ENCODE results near the gene SLC8A2. TPM values are rescaled to one million over a fixed set of nuclear protein-coding genes. Genes with fewer than 3 reads are reported as not detected.

The SLC8A2 gene
- total and polyA plus RNA-seq, 2 experiments from 2014 or later: 0.99 to 3.7 TPM

DNA sequence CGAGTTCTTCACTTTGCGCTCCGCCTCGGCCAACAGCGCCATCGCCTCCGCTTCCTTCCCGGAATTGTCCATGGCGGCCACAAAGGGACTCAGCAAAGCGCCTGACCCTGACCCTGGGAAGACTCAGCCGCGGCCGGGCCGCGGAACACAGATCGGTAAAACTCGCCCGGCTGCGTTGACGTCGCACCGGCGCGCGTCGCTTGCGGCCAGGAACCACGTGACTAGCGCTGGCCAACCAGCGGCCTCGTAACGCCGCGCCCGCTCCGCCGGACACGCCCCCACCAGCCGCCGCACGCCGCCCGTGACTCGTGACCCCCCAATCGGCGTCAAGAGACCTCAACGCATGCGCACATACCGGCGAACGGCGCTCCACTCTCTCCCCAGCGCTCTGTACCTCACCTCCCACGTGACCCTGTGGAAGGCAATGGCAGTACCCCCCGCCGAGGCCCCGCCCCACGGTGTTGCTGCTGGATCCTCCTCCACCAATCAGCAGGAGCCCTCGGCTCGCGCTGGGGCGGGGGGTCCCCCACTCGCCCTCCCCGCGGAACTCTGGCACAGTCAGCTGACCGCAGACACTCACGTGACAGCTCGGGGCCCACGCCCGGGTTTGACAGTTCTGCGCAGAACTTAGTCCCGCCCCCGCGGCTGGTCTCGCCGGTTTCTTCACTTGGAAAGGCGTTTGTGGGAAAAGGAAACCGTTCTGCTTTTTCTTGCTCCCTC is 43.3 kb upstream of the SLC8A2 start, which contains the start of gene NAPA:
Gene NAPA, minus strand, starts transcription at position 195 of the 720 bp plus-strand sequence. Its CDS starts 123 bp downstream, at position 72.
- no peaks in the 10 kb centered on the region for H3K27me3 ChIP-seq
- H3K4me3 ChIP-seq: peak within 1 kb of the TSS; percentile 73
- H3K4me1 ChIP-seq (ENCODE audit: low read depth): no peaks in the 10 kb centered on the region
- DNase-seq (ENCODE audit: low read depth in 1 of 2, low spot score in 1 of 2): peak; percentile 100
- no peaks in the 10 kb centered on the region for H3K9me3 ChIP-seq (ENCODE audit: low read depth)
- TF ChIP-seq, protein P1, sequence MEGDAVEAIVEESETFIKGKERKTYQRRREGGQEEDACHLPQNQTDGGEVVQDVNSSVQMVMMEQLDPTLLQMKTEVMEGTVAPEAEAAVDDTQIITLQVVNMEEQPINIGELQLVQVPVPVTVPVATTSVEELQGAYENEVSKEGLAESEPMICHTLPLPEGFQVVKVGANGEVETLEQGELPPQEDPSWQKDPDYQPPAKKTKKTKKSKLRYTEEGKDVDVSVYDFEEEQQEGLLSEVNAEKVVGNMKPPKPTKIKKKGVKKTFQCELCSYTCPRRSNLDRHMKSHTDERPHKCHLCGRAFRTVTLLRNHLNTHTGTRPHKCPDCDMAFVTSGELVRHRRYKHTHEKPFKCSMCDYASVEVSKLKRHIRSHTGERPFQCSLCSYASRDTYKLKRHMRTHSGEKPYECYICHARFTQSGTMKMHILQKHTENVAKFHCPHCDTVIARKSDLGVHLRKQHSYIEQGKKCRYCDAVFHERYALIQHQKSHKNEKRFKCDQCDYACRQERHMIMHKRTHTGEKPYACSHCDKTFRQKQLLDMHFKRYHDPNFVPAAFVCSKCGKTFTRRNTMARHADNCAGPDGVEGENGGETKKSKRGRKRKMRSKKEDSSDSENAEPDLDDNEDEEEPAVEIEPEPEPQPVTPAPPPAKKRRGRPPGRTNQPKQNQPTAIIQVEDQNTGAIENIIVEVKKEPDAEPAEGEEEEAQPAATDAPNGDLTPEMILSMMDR (IDR thresholded peaks at IDR 0.05; ENCODE audit: low read depth, low read length): no peak
- no peaks in the 10 kb centered on the region for H3K36me3 ChIP-seq
- peak within 1 kb of the TSS; percentile 98 for H3K27ac ChIP-seq

DNA sequence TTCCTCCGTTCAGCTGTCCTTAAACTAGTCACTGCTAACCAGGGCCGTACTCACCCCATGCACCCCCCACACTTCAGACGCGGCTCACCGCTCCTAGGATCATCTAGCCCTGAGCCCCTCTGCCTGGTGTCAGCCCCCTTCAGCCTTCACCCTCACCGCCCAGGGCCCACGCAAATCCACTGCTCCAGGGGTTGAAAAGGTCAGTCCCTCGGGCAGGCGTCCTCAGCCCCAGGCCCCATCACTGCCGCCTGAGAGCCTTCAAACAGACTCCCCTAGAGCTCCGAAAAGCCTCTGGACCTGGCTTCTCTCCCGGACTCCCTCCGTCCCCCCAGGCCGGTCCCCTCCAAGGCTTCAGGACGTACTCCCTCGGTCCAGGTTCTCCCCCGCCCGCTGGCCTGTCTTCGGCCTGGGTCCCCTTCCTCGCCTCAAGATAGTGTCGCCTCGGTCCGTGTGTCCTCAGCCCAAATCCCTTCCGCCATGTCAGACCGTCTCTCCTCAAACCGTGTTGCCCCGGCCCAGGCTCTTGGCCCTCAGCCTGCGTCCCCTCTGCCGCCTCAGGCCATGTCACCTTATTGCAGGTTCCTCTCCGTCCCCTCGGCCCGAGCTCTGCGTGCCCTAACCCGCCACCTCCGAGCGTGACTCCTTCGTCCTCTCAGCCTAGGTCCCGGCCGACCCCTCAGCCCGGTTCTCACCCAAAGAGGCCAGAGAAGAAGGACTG is 42.6 kb upstream of the SLC8A2 start:
- no peaks in the 10 kb centered on the region for H3K36me3 ChIP-seq
- H3K27ac ChIP-seq: peak overlapping the region; percentile 98

DNA sequence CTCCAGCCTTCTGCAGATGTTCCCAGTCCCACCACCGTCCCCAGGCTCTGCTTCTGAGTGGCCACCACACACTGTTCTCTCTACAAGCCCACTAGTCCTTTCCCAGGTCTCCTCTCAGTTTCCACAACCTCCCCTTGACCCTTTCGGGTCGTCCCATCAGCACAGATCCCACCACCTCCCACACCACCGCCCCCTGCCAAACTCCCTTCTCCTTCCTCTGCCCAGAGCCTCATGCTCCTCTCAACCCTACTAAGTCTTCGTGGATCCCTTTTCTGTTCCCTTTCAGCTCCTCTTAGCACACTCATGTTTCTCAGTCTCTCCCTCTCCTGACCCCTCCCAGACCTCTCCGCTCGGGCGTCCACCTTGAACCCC is 41.2 kb upstream of the SLC8A2 start:
- H3K4me3 ChIP-seq: no peak overlapping the region
- H3K27ac ChIP-seq: no peak overlapping the region
- H3K27me3 ChIP-seq: no peaks in the 10 kb centered on the region
- TF ChIP-seq, protein P1 (IDR thresholded peaks at IDR 0.05; ENCODE audit: low read depth, low read length): no peak
- H3K9me3 ChIP-seq (ENCODE audit: low read depth): no peaks in the 10 kb centered on the region
- no peaks in the 10 kb centered on the region for H3K36me3 ChIP-seq
- no peaks in the 10 kb centered on the region for H3K4me1 ChIP-seq (ENCODE audit: low read depth)
- DNase-seq (ENCODE audit: low read depth in 1 of 2, low spot score in 1 of 2): no peak

More for the DNA sequence above, 42.6 kb upstream of the SLC8A2 start:
- Histone ChIP-seq H3K9me3 (ENCODE audit: low read depth) (no peaks in the 10 kb centered on the region), H3K4me3 (peak overlapping the region; percentile 73), H3K27me3 (no peaks in the 10 kb centered on the region), H3K4me1 (ENCODE audit: low read depth) (no peaks in the 10 kb centered on the region)
- no peak for DNase-seq (ENCODE audit: low read depth in 1 of 2, low spot score in 1 of 2)
- TF ChIP-seq, protein P1 (IDR thresholded peaks at IDR 0.05; ENCODE audit: low read depth, low read length): no peak

DNA sequence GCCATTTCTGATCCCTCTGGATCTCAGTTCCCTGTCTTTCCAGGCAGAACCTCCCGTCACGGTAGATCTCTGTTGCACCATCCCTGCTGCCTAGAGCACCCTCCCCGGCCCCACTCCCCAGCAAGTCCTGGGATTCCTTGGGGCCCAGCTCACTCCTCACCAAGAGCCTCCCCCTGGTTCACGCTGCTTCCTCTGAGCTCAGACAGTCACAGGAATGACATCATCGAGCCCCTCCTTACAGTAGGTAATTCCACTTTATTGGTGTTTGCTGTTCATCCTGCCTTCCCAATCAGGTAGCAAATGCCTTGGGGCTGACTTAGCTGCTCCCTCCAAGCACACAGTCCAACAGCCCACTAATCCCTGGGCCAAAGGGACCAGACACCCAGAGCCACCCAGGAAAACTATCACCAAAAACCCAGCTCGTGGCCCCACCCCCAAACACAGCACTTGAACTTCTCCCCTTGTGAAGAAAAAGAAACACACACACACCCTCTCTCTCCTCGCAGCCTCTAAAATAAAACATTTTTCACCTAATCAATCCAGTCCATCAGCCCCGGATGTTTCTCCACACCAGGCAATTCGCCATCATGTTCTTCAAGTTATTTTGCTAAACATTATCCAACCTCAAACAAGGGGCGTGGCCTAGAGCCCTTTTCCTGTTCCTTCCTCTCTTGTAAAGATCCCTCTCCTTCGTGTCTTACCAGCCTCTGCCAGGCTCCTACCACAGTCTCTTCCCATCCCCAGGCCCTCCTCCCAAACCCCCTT is 40.7 kb upstream of the SLC8A2 start:
- H3K4me3 ChIP-seq: no peak overlapping the region
- no peaks in the 10 kb centered on the region for H3K36me3 ChIP-seq
- peak in 1 of 2 donors; percentile 71 for DNase-seq (ENCODE audit: low read depth in 1 of 2, low spot score in 1 of 2)
- H3K4me1 ChIP-seq (ENCODE audit: low read depth): no peaks in the 10 kb centered on the region
- H3K9me3 ChIP-seq (ENCODE audit: low read depth): no peaks in the 10 kb centered on the region
- TF ChIP-seq, protein P1 (IDR thresholded peaks at IDR 0.05; ENCODE audit: low read depth, low read length): no peak
- no peaks in the 10 kb centered on the region for H3K27me3 ChIP-seq
- H3K27ac ChIP-seq: no peak overlapping the region

DNA sequence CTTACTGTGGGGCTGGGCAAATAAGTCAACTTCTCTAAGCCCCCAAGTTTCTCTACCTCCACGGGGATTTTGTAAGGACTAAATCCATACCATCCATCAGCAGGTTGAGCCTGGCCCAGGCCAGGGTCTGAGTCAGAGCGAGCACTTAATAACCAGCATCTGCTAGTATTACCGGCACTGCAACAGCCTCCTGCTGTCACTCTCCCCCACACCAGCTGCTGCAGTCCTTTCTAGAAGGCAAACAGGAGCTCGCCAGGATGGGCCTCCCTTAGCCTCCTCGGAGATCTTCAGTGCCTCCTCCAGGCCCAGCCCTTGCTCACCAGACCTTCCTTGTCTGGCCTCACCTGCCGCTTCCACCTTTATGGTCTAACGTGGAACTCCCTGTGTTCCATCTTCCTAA is 40.0 kb upstream of the SLC8A2 start:
- no peak overlapping the region for H3K27ac ChIP-seq

More for the DNA sequence above, 40.0 kb upstream of the SLC8A2 start:
- H3K36me3 ChIP-seq: no peaks in the 10 kb centered on the region
- TF ChIP-seq, protein P1 (IDR thresholded peaks at IDR 0.05; ENCODE audit: low read depth, low read length): no peak
- no peak overlapping the region for H3K4me3 ChIP-seq
- no peaks in the 10 kb centered on the region for H3K27me3 ChIP-seq
- no peaks in the 10 kb centered on the region for H3K9me3 ChIP-seq (ENCODE audit: low read depth)
- DNase-seq (ENCODE audit: low read depth in 1 of 2, low spot score in 1 of 2): peak in 1 of 2 donors; percentile 52
- H3K4me1 ChIP-seq (ENCODE audit: low read depth): no peaks in the 10 kb centered on the region

Measured in cardiac muscle cell (in vitro differentiated cells and primary cell).